ENCODE measurements around the gene RHEBL1.

RHEBL1 gene

GRCh38 chr12:49034286-49034622, 35.5 kb downstream of the RHEBL1 start:
- DNase-seq = no peak

- no peak for DNase-seq
Measured at GRCh38 chr12:49033611-49034285, 36.0 kb downstream of the RHEBL1 start.

GRCh38 chr12:49032679-49033447, 36.9 kb downstream of the RHEBL1 start:
- DNase-seq = no peak

GRCh38 chr12:49032276-49032675, 37.5 kb downstream of the RHEBL1 start:
- no peak for DNase-seq

GRCh38 chr12:49031573-49032161, 38.1 kb downstream of the RHEBL1 start:
- no peak for DNase-seq

- no peak for DNase-seq
Measured at GRCh38 chr12:49030714-49031572, 38.8 kb downstream of the RHEBL1 start.

- no peak for DNase-seq
Measured at GRCh38 chr12:49030119-49030518, 39.7 kb downstream of the RHEBL1 start.

GRCh38 chr12:49028666-49029275, 41.0 kb downstream of the RHEBL1 start:
- DNase-seq = no peak

- no peak for DNase-seq
Measured at GRCh38 chr12:49027846-49028555, 41.8 kb downstream of the RHEBL1 start.

- no peak for DNase-seq
Measured at GRCh38 chr12:49026678-49027480, 42.9 kb downstream of the RHEBL1 start.

GRCh38 chr12:49026101-49026500, 43.7 kb downstream of the RHEBL1 start:
- no peak for DNase-seq

GRCh38 chr12:49025463-49025862, 44.3 kb downstream of the RHEBL1 start:
- DNase-seq = no peak

- no peak for DNase-seq
Measured at GRCh38 chr12:49024543-49024942, 45.2 kb downstream of the RHEBL1 start.

- DNase-seq = no peak
Measured at GRCh38 chr12:49023812-49024211, 46.0 kb downstream of the RHEBL1 start.

- no peak for DNase-seq
Measured at GRCh38 chr12:49022558-49023178, 47.1 kb downstream of the RHEBL1 start.

- no peak for DNase-seq
Measured at GRCh38 chr12:49021292-49021915, 48.4 kb downstream of the RHEBL1 start.

- no peak for DNase-seq
Measured at GRCh38 chr12:49020441-49020840, 49.3 kb downstream of the RHEBL1 start.

- peak in 1 of 2 experiments; percentile 18 for DNase-seq
Measured at GRCh38 chr12:49019443-49020324, 50.1 kb downstream of the RHEBL1 start.

GRCh38 chr12:49019120-49019430, 50.7 kb downstream of the RHEBL1 start:
- no peak for DNase-seq

All from NCI-H446 (cell line).